GM19452 (cell line): ENCODE results near the gene IFNAR1.

Experiments
- ATAC-seq: cut with Tn5 transposase; IDR thresholded peaks from one replicate; pipeline ENCODE4 v1.9.1; 2021; ENCODE audit not compliant: unreplicated experiment

Gene IFNAR1

GRCh38 chr21:33324291-33325221, at the start of gene IFNAR1:
Gene IFNAR1 (plus strand): TSS chr21:33324970. CDS start chr21:33325056, 86 bp downstream.
- ATAC-seq: peak; percentile 79

DNA sequence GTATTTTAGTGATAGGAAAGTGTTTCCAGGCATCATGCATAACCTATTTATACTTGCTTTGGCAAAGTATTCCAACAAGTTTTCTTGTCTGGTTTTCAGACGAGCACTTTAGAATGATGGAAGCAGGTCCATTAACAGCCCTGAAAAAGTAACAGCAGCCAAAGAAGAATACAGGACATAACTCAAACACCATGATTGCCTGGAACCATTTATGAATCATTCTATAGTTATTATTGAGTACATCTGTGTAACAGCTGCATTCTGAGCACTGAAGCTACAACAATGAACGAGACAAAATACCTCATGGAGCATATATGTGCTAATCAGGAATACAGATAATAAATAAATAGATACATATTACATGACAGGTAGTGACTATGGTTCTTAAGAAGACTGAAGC, 46.0 kb upstream of the IFNAR1 start:
- no peak for ATAC-seq

GRCh38 chr21:33279330-33279820, 45.4 kb upstream of the IFNAR1 start:
- ATAC-seq: no peak

DNA sequence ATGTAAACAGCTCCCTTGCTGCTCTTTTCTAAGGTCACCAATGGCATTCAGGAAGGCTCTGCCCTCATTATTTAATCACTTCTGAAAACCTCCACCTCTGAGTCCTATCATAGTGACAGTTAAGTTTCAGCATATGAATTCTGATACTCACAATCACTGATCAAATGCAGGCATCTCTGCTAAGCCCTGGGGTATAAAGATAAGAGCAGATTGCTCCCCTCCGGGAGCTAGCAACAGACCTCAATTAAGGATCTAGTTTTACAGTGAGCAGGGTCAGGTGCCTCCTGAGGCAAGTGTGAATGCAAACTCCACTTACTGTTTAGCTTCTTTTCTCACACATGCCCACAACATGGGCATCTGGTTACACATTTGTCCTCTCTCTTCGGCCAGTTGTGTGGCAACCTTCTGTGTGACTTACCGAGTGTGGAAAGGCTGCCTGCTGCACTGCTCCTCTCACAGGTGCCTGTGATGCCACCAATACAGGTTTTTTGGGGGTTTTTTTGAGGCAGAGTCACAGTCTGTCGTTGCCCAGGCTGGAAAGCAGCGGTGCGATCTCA, 43.6 kb upstream of the IFNAR1 start:
- ATAC-seq: no peak

- no peak for ATAC-seq
Observed at GRCh38 chr21:33283203-33283602, 41.6 kb upstream of the IFNAR1 start.

DNA sequence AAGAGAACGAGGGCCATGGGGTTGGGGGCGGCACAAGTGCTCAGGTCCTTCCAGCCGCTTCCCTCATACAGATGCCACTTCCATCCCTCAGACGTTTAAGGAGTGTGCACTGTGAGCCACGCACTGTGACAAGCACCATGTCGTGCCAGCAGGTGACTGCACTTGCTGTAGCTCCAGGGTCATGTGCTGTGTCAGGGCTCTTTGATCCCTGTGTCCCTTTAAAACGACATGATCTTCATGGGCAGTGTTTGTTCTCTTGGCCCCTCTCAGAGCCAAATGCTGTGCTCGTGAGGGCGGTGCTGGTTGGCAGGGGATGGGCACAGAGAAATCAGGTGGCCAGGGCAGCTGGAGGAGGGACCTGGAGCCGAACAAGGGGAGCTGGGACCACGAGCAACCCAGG, 38.7 kb upstream of the IFNAR1 start:
- no peak for ATAC-seq

- ATAC-seq: no peak
Observed at GRCh38 chr21:33286600-33287456, 37.9 kb upstream of the IFNAR1 start.

DNA sequence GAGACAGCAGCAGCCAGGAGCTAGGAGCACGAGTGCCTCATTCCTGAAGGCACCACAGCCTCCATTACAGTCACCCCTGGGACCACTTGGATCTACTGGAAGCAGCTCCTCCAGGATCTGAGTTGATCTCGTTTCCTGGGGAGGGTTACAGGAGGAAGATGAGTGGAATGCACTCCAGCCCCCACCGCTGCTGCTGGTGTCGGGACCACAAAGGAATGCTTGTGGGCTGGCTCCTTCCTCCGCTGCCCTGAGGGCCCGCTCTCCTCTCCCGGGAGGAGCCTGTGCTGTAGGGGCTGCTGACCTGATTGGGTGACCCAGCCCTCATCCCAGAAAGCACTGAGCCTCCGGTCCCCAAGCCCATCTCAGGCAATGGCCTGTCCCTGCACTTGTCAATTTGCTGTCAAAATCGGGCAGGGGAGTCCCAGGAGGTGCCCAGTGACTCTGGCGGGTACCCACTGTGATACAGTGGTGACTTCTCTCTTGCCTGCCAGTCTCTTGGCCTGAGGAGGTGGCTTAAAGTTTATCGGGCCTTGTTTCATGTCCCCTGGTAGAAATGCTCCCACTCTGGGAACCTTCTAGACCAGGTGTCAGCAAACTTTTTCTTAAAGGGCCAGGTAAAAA, 35.5 kb upstream of the IFNAR1 start:
- no peak for ATAC-seq

- ATAC-seq: no peak
Observed at GRCh38 chr21:33290441-33290840, 34.3 kb upstream of the IFNAR1 start.

GRCh38 chr21:33291686-33292085, 33.1 kb upstream of the IFNAR1 start:
- ATAC-seq: no peak

DNA sequence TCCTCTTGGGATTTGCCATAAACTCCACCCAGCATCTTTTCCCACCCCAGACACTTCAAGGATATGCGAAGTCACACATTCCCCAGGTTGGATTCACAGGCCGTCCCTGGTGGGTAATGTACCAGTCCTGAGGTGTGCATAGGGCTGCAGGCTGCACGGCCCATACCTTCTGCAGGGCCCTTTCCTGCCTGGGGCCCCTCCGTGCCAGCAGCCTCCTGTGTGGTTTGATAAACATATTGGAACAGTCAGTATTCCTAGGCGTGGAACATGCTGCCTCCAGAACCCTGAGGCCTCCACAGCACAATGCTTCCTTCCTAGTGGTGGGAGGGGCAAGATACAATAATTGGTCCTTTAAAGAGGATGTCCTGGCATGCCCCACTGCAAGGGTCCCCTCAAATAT, 32.0 kb upstream of the IFNAR1 start:
- ATAC-seq: no peak

DNA sequence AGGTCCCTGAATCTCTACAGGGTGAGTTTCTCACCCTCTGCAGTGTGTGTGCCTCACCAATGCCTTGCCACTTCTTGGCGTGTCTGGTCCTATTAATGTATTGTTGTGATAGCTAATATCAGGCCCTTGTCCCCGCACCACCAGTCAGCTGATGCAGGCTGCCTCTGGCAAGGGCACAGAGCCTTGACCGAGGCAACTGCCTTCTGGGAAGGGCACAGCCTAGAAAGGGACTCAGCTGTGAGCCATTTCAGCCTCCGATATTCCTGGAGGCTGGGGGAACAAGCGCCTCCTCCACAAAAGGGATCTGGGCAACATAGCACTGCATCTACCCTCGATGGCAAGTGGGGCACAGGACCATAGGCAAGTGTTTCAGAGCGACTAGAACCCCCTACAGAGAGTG, 31.6 kb upstream of the IFNAR1 start:
- ATAC-seq: no peak

GRCh38 chr21:33293811-33294216, 31.0 kb upstream of the IFNAR1 start:
- ATAC-seq: no peak

- no peak for ATAC-seq
Observed at GRCh38 chr21:33296156-33296555, 28.6 kb upstream of the IFNAR1 start.

GRCh38 chr21:33299181-33299752, 25.5 kb upstream of the IFNAR1 start:
- peak; percentile 63 for ATAC-seq

GRCh38 chr21:33300701-33301631, 23.8 kb upstream of the IFNAR1 start:
- no peak for ATAC-seq

- no peak for ATAC-seq
Observed at GRCh38 chr21:33301632-33302002, 23.2 kb upstream of the IFNAR1 start.

GRCh38 chr21:33302055-33302454, 22.7 kb upstream of the IFNAR1 start:
- no peak for ATAC-seq

DNA sequence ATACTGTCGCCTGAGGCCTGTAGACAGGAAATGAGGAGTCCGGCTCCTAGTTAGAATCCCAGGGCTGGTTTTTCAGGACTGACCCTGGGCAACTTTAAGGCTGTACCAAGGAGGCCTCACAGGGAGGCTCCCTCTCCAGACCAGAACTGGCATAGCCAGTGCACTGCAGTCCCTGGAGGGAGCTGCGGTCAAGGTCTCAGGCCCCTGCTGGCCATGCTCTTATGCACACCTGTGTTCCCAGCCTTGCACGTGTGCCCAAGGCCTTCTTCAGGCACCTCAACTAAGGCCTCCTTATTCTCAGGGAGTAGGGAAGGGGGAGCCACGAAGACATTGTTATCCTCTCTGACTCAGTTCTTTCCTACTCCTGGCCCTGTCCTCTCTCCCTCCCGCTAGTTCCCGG, 22.0 kb upstream of the IFNAR1 start:
- no peak for ATAC-seq

GRCh38 chr21:33305344-33305671, 19.5 kb upstream of the IFNAR1 start:
- no peak for ATAC-seq
